H1 (cell line): ENCODE measurements around the gene BLNK. TPM values are rescaled to one million over a fixed set of nuclear protein-coding genes. Genes with fewer than 3 reads are reported as not detected.

Source experiments
- CTCF ChIA-PET: fragments of 300-600 bp; sonication (Branson Sonifier 250); formaldehyde crosslinking; loops from one replicate; lab custom pipeline; 2021; ENCODE audit not compliant: partially characterized antibody; lab: Charles Lee
- POLR2A ChIA-PET: fragments of 300-600 bp; sonication (Branson Sonifier 250); formaldehyde crosslinking; loops from one replicate; lab custom pipeline; 2021; ENCODE audit warnings: inconsistent platforms; ENCODE audit not compliant: partially characterized antibody; lab: Charles Lee
- DNase-seq, 2 experiments: peaks; one replicate each; pipeline versions ENCODE4 v3.0.0 to v3.0.0-alpha.2; 2010 to 2022; ENCODE audit warnings: low spot score in 2 of 2, low read depth in 1 of 2, mixed read lengths in 1 of 2
- FAIRE-seq: peaks from 2 replicates; lab custom pipeline; 2011; peaks lifted over from hg19 to GRCh38; lab: Jason Lieb, UNC
- H2AFZ ChIP-seq: 2 replicates; pipeline ENCODE4 v1.8.1; 2012; ENCODE audit warnings: low read length, inconsistent platforms
- H2AK5ac ChIP-seq: 2 replicates; pipeline ENCODE4 v1.6.1; 2013; ENCODE audit warnings: low read depth, low read length
- H2BK120ac ChIP-seq: replicated peaks from 2 replicates; pipeline ENCODE3; 2013; ENCODE audit warnings: low read depth, low read length, inconsistent platforms
- H2BK12ac ChIP-seq: 2 replicates; pipeline ENCODE4 v1.6.1; 2013; ENCODE audit warnings: low read depth, low read length
- H2BK15ac ChIP-seq: 2 replicates; pipeline ENCODE4 v1.6.1; 2013; ENCODE audit warnings: low read length
- H2BK20ac ChIP-seq: 2 replicates; pipeline ENCODE4 v1.6.1; 2013; ENCODE audit warnings: low read length
- H2BK5ac ChIP-seq: 2 replicates; pipeline ENCODE4 v1.6.1; 2013; ENCODE audit warnings: low read depth, low read length
- H3K14ac ChIP-seq: 2 replicates; pipeline ENCODE4 v1.6.1; 2013; ENCODE audit warnings: inconsistent platforms; ENCODE audit not compliant: insufficient read length
- H3K18ac ChIP-seq: 2 replicates; pipeline ENCODE4 v1.6.1; 2013; ENCODE audit warnings: low read length; ENCODE audit errors: extremely low read depth
- H3K23ac ChIP-seq: 2 replicates; pipeline ENCODE4 v1.6.1; 2013; ENCODE audit warnings: inconsistent platforms; ENCODE audit not compliant: insufficient read length
- H3K23me2 ChIP-seq: 2 replicates; pipeline ENCODE4 v1.6.1; 2013; ENCODE audit warnings: low read depth, low read length
- H3K27ac ChIP-seq: 2 replicates; pipeline ENCODE4 v1.6.1; 2011; ENCODE audit warnings: low read depth, low read length, inconsistent platforms
- H3K27me3 ChIP-seq, 4 experiments: replicated peaks in 1 of 4; 1 replicate in 1 of 4; 2 replicates in 3 of 4; pipeline versions ENCODE4 v1.6.1 to v1.8.1; 2011 to 2013; ENCODE audit warnings: low read length in 3 of 4, mild to moderate bottlenecking in 3 of 4, inconsistent platforms in 2 of 4, mixed read lengths in 2 of 4, moderate library complexity in 1 of 4; ENCODE audit not compliant: control insufficient read depth in 3 of 4, insufficient read depth in 3 of 4; ENCODE audit errors: extremely low read depth in 1 of 4
- H3K36me3 ChIP-seq, 4 experiments: 2 replicates each; pipeline versions ENCODE4 v1.6.1 to v1.8.1; 2011 to 2013; ENCODE audit warnings: mild to moderate bottlenecking in 4 of 4, low read length in 3 of 4, moderate library complexity in 2 of 4, control low read depth in 1 of 4, inconsistent platforms in 1 of 4; ENCODE audit not compliant: insufficient read depth in 4 of 4, control insufficient read depth in 2 of 4
- H3K4ac ChIP-seq: replicated peaks from 2 replicates; pipeline ENCODE3; 2013; ENCODE audit warnings: low read length, low read depth, mixed read lengths, inconsistent platforms; ENCODE audit not compliant: insufficient read length
- H3K4me1 ChIP-seq, 4 experiments: replicated peaks in 1 of 4; 1 replicate in 1 of 4; 2 replicates in 3 of 4; pipeline versions ENCODE4 v1.6.1 to v1.8.1; 2011 to 2013; ENCODE audit warnings: low read length in 3 of 4, inconsistent platforms in 2 of 4, mixed read lengths in 1 of 4; ENCODE audit not compliant: insufficient read depth in 4 of 4, control insufficient read depth in 3 of 4
- H3K4me2 ChIP-seq, 2 experiments: 2 replicates each; pipeline versions ENCODE4 v1.6.1 to v1.8.1; 2011 to 2013; ENCODE audit warnings: low read depth in 2 of 2, low read length in 2 of 2, control low read depth in 1 of 2, inconsistent platforms in 1 of 2, mild to moderate bottlenecking in 1 of 2; ENCODE audit not compliant: insufficient read depth in 1 of 2
- H3K4me3 ChIP-seq, 4 experiments: fragments of 200-600, 300-600 bp in 1 of 4; sonication (generic), shearing (Covaris generic), sonication (Bioruptor Twin) in 1 of 4; 2 replicates each; pipeline versions ENCODE4 v1.5.1 to v1.8.1; 2011 to 2016; ENCODE audit warnings: low read length in 4 of 4, low read depth in 3 of 4, control low read depth in 2 of 4, inconsistent platforms in 2 of 4, mild to moderate bottlenecking in 2 of 4, mixed read lengths in 1 of 4, moderate library complexity in 1 of 4; ENCODE audit not compliant: insufficient read depth in 2 of 4; ENCODE audit errors: extremely low read depth in 1 of 4
- H3K56ac ChIP-seq: replicated peaks from 2 replicates; pipeline ENCODE3; 2013; ENCODE audit warnings: low read depth, mild to moderate bottlenecking, mixed read lengths, low read length, inconsistent platforms; ENCODE audit not compliant: insufficient read length
- H3K79me1 ChIP-seq: 2 replicates; pipeline ENCODE4 v1.6.1; 2013; ENCODE audit warnings: low read depth, low read length, control low read depth
- H3K79me2 ChIP-seq, 2 experiments: 2 replicates each; pipeline versions ENCODE4 v1.6.1 to v1.8.1; 2012 to 2013; ENCODE audit warnings: low read length in 2 of 2, mild to moderate bottlenecking in 2 of 2, inconsistent platforms in 1 of 2; ENCODE audit not compliant: insufficient read depth in 2 of 2, control insufficient read depth in 1 of 2
- H3K9ac ChIP-seq, 4 experiments: replicated peaks in 1 of 4; 1 replicate in 1 of 4; 2 replicates in 3 of 4; pipeline versions ENCODE4 v1.6.1 to v1.8.1; 2011 to 2013; ENCODE audit warnings: low read depth in 3 of 4, low read length in 3 of 4, control low read depth in 2 of 4, mild to moderate bottlenecking in 2 of 4, moderate library complexity in 2 of 4, inconsistent platforms in 1 of 4; ENCODE audit errors: extremely low read depth in 1 of 4
- H3K9me3 ChIP-seq, 2 experiments: 2 replicates each; pipeline versions ENCODE4 v1.6.1 to v1.8.1; 2012 to 2013; ENCODE audit warnings: mild to moderate bottlenecking in 2 of 2, moderate library complexity in 2 of 2, control low read depth in 1 of 2, inconsistent platforms in 1 of 2, low read depth in 1 of 2, low read length in 1 of 2, mixed read lengths in 1 of 2; ENCODE audit not compliant: insufficient read depth in 2 of 2
- H4K20me1 ChIP-seq, 2 experiments: replicated peaks in 1 of 2; 2 replicates each; pipeline versions ENCODE3 to v1.8.1; 2011 to 2013; ENCODE audit warnings: inconsistent platforms in 2 of 2, low read length in 2 of 2, mild to moderate bottlenecking in 1 of 2; ENCODE audit not compliant: insufficient read depth in 2 of 2, control insufficient read depth in 1 of 2
- H4K5ac ChIP-seq: 2 replicates; pipeline ENCODE4 v1.6.1; 2013; ENCODE audit warnings: low read length, low read depth, mixed read lengths, inconsistent platforms; ENCODE audit not compliant: insufficient read length
- H4K8ac ChIP-seq: 2 replicates; pipeline ENCODE4 v1.8.0; 2013; ENCODE audit warnings: mild to moderate bottlenecking, moderate library complexity, low read length, inconsistent platforms; ENCODE audit not compliant: insufficient read depth; ENCODE audit errors: extremely low read depth
- H4K91ac ChIP-seq: replicated peaks from 2 replicates; pipeline ENCODE3; 2013; ENCODE audit warnings: low read length, mixed read lengths, inconsistent platforms; ENCODE audit not compliant: insufficient read length
- PHF8 ChIP-seq: fragments of 200-600 bp; sonication (generic); conservative IDR thresholded peaks from 2 replicates; pipeline ENCODE4 v1.7.1; 2012; ENCODE audit warnings: low read depth, mild to moderate bottlenecking, inconsistent platforms, low read length, moderate library complexity
- SIRT6 ChIP-seq: IDR thresholded peaks from one replicate; pipeline ENCODE4 v1.7.1; 2012; ENCODE audit warnings: low read length, inconsistent platforms
- WGBS, 2 experiments: shearing (Covaris generic) in 1 of 2; methylation state at CpG; one replicate each; pipeline versions ENCODE4 v1.1.6 to v1.1.7; 2013 to 2015; ENCODE audit warnings: low lambda C conversion rate in 2 of 2, mixed read lengths in 2 of 2, inconsistent platforms in 1 of 2, low coverage in 1 of 2, missing lambda C conversion rate in 1 of 2; ENCODE audit not compliant: insufficient replicate concordance in 2 of 2, insufficient coverage in 1 of 2, insufficient read length in 1 of 2; ENCODE audit errors: extremely low coverage in 1 of 2, missing lambda C conversion rate in 1 of 2; 5-methylcytosine and 5-hydroxymethylcytosine counted together
- polyA plus RNA-seq, 7 experiments: library from polyadenylated mRNA; depleted of rRNA in 3 of 7; stranded (reverse) in 5 of 7; unstranded in 2 of 7; fragments of >200 nt in 5 of 7; fragments of 200-250 nt in 2 of 7; gene quantifications; 1 replicate in 5 of 7; 2 replicates in 1 of 7; 4 replicates in 1 of 7; pipeline versions ENCODE4 v1.2.1 to v1.2.3, GENCODE V29; 2011 to 2013; ENCODE audit warnings: missing spikeins in 2 of 7, mixed read lengths in 2 of 7
- total RNA-seq: library from RNA; stranded (reverse); fragmentation: NEBNext Ultra II Directional; extraction: Animal tissue kit (Norgen Biotek cat#: 25700); gene quantifications from 2 replicates; pipeline ENCODE4 v1.2.1, GENCODE V29; 2021

Gene BLNK
- total and polyA plus RNA-seq, 2 of the 8 experiments (the other 6 are each of a cell fraction or from before 2014, with no cell fraction given), result not detected

- no peak overlapping the region for H3K27ac ChIP-seq
- H3K23me2 ChIP-seq, result no peaks in the 10 kb centered on the region
- no peak overlapping the region for H3K4me2 ChIP-seq
- H2BK20ac ChIP-seq, result no peak overlapping the region
- no peak overlapping the region for H2AK5ac ChIP-seq
- H3K9me3 ChIP-seq, result no peaks in the 10 kb centered on the region; a peak in 1 of 4 replicates
- H2BK12ac ChIP-seq, result no peak overlapping the region
- POLR2A ChIA-PET, result no interaction called here
- no peak for FAIRE-seq
- no peaks in the 10 kb centered on the region for H3K4me1 ChIP-seq
- no peaks in the 10 kb centered on the region for H4K20me1 ChIP-seq
- H2AFZ ChIP-seq, result no peak overlapping the region
- no peak overlapping the region for H4K8ac ChIP-seq
- no peak overlapping the region for H3K9ac ChIP-seq
- no peaks in the 10 kb centered on the region for H3K79me1 ChIP-seq
- H2BK120ac ChIP-seq, result no peak overlapping the region
- H3K36me3 ChIP-seq, result no peaks in the 10 kb centered on the region
- 89% methylated on average over 1 of the region's 1 CpG; no CpG with 5 or more reads in 1 of the 2 experiments for WGBS, 2 experiments
- H4K5ac ChIP-seq, result no peak overlapping the region
- H3K4me3 ChIP-seq, result no peak overlapping the region
- no peaks in the 10 kb centered on the region for H3K79me2 ChIP-seq
- H3K18ac ChIP-seq, result no peak overlapping the region
- CTCF ChIA-PET, result interaction anchor here (0.7 to 0.9 kb wide), 2 partner anchors 20 to 61 kb away, joined by 3 to 4 read pairs; no protein-coding TSS in a partner anchor
- no peak for DNase-seq
- H3K4ac ChIP-seq, result no peak overlapping the region
- H3K27me3 ChIP-seq, result no peaks in the 10 kb centered on the region
- no peak for TF ChIP-seq PHF8
- TF ChIP-seq SIRT6, result no peak
- no peak overlapping the region for H3K56ac ChIP-seq
- no peak overlapping the region for H3K14ac ChIP-seq
- no peak overlapping the region for H4K91ac ChIP-seq
- H2BK15ac ChIP-seq, result no peak overlapping the region
- no peak overlapping the region for H3K23ac ChIP-seq
- no peak overlapping the region for H2BK5ac ChIP-seq
These were observed 102.8 kb downstream of the BLNK start for GRCh38 chr10:96168546-96168945.
